Activated naive CD4-positive, alpha-beta T cell treated with anti-CD3 and anti-CD28 coated beads, Interleukin-2, amount 10 ng/mL, durations not matched to agents 7 days and 5 days (primary cell): ENCODE results near the gene BPIFB4.
"Not testable (repeated sequence)": the region's sequence is repeated elsewhere in the genome, so short reads cannot be mapped to it uniquely, and the experiment has no call there.

Experiments
- CTCF ChIA-PET: fragments of 350-600 bp; sonication (Branson Sonifier 250); formaldehyde crosslinking; loops from one replicate; lab custom pipeline; 2021; ENCODE audit warnings: antibody characterized with exemption; lab: Charles Lee
- DNase-seq: peaks from one replicate; pipeline ENCODE4 v3.0.0-alpha.2; 2020
- H3K27ac Mint-ChIP-seq: one replicate; pipeline ENCODE4 v1.8.0; 2021; ENCODE audit warnings: mild to moderate bottlenecking, moderate library complexity, mixed read lengths
- H3K27me3 Mint-ChIP-seq: one replicate; pipeline ENCODE4 v1.8.0; 2021; ENCODE audit warnings: mild to moderate bottlenecking, mixed read lengths
- H3K36me3 Mint-ChIP-seq: one replicate; pipeline ENCODE4 v1.8.0; 2021; ENCODE audit warnings: mixed read lengths
- H3K4me1 Mint-ChIP-seq: one replicate; pipeline ENCODE4 v1.8.0; 2021; ENCODE audit warnings: mixed read lengths
- H3K4me3 Mint-ChIP-seq: one replicate; pipeline ENCODE4 v1.8.0; 2021; ENCODE audit warnings: mild to moderate bottlenecking, moderate library complexity, mixed read lengths
- H3K9me3 Mint-ChIP-seq: one replicate; pipeline ENCODE4 v1.8.0; 2021; ENCODE audit warnings: mixed read lengths

Gene BPIFB4

DNA sequence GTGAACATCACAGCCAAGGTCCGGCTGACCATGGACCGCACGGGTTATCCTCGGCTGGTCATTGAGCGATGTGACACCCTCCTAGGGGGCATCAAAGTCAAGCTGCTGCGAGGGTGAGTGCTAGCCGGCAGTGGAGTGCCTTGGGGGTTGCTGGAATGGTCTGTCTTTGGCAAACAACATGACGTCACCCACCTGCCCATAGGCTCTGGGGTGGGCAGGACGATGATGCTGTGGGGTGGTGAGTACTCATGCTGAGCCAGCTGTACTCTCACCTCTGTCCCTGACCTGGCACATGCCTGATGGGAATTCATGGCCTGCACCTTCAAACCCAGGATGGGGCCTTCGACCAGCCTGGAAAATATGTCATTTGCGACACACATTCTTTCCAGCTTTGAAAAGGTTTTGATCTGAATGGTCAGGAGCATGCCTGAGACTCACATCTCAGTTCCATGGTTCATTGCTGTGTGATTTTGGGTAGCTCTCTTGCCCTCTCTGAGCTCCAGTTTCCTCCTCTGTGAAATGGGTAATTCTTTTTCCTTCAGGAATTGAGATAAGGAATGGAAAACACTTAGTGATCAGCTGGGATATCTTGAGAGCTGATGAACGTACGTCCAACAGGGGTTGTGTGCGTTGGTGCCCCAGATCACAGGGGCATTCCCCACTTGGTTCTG lies 6.7 kb downstream of the BPIFB4 start:
- Mint-ChIP-seq H3K9me3 (no peaks in the 10 kb centered on the region), H3K36me3 (no peaks in the 10 kb centered on the region), H3K4me1 (no peaks in the 10 kb centered on the region), H3K27me3 (peaks cover 3% of the 10 kb centered on the region), H3K27ac (no peak overlapping the region), H3K4me3 (no peak overlapping the region)
- no peak for DNase-seq
- CTCF ChIA-PET, result interaction anchor here (1.7 kb wide), 1 partner anchor 184 kb away, joined by 4 read pairs; no protein-coding TSS in a partner anchor

GRCh38 chr20:33091147-33091546 lies 11.7 kb downstream of the BPIFB4 start:
- CTCF ChIA-PET, result no interaction called here
- Mint-ChIP-seq H3K27ac (no peak overlapping the region), H3K36me3 (no peaks in the 10 kb centered on the region), H3K27me3 (peaks cover 3% of the 10 kb centered on the region), H3K4me1 (no peaks in the 10 kb centered on the region), H3K4me3 (no peak overlapping the region), H3K9me3 (no peaks in the 10 kb centered on the region)
- no peak for DNase-seq

GRCh38 chr20:33091693-33092092 lies 12.2 kb downstream of the BPIFB4 start:
- Mint-ChIP-seq H3K4me3 (no peak overlapping the region), H3K36me3 (no peaks in the 10 kb centered on the region), H3K27me3 (peaks cover 3% of the 10 kb centered on the region), H3K9me3 (no peaks in the 10 kb centered on the region), H3K27ac (no peak overlapping the region), H3K4me1 (no peaks in the 10 kb centered on the region)
- DNase-seq, result no peak
- CTCF ChIA-PET, result no interaction called here

DNA sequence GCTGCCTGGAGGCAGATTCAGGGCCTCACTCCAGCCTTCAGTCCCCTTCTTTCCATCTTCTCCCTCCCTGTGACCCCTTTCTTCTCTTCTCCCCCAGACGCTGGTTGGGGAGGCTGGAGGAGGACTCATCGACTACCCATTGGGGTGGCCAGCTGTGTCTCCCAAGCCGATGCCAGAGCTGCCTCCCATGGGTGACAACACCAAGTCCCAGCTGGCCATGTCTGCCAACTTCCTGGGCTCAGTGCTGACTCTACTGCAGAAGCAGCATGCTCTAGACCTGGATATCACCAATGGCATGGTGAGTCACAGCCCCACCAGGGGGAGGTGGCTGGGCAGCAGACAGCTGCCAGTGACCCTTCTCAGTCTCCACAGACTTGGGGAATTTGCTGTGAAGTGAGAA lies 12.9 kb downstream of the BPIFB4 start:
- H3K36me3 Mint-ChIP-seq, result no peaks in the 10 kb centered on the region
- no peak for DNase-seq
- CTCF ChIA-PET, result no interaction called here
- H3K27ac Mint-ChIP-seq, result no peak overlapping the region
- no peak overlapping the region for H3K4me3 Mint-ChIP-seq
- H3K4me1 Mint-ChIP-seq, result no peaks in the 10 kb centered on the region
- no peaks in the 10 kb centered on the region for H3K9me3 Mint-ChIP-seq
- H3K27me3 Mint-ChIP-seq, result peaks cover 3% of the 10 kb centered on the region

DNA sequence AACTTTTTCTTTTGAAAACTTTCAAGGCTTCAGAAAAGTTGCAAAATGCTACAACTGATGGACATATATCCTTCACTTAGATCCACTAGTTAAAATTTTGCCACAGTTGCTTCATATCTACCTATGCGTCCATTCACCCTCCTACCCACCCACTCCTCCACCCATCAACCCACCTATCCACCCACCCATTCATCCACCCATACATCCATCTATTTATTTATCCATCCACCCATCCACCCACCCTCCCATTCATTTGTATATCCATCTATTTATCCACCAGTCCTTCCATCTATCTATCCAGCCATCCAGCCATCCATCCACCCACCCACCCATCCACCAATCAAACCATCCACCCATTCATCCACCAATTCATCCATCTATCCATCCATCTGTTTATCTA lies 13.6 kb downstream of the BPIFB4 start:
- CTCF ChIA-PET, result no interaction called here
- no peak for DNase-seq
- no peak overlapping the region for H3K4me3 Mint-ChIP-seq

GRCh38 chr20:33093582-33093981 lies 14.1 kb downstream of the BPIFB4 start:
- CTCF ChIA-PET, result interaction anchor here (1.0 kb wide), 1 partner anchor 10 kb away, joined by 3 read pairs; no protein-coding TSS in a partner anchor
- Mint-ChIP-seq H3K4me3 (no peak overlapping the region), H3K4me1 (no peaks in the 10 kb centered on the region), H3K27me3 (peaks cover under 1% of the 10 kb centered on the region), H3K9me3 (no peaks in the 10 kb centered on the region), H3K27ac (no peak overlapping the region), H3K36me3 (no peaks in the 10 kb centered on the region)
- no peak for DNase-seq

More for the DNA sequence above, 13.6 kb downstream of the BPIFB4 start:
- Mint-ChIP-seq H3K36me3 (no peaks in the 10 kb centered on the region), H3K27ac (no peak overlapping the region), H3K27me3 (no peaks in the 10 kb centered on the region), H3K4me1 (no peaks in the 10 kb centered on the region), H3K9me3 (no peaks in the 10 kb centered on the region)

- CTCF ChIA-PET, result interaction anchor here (1.0 to 2.4 kb wide), 5 partner anchors 15 to 306 kb away, joined by 3 to 17 read pairs (median 6); no protein-coding TSS in a partner anchor
- no peaks in the 10 kb centered on the region for H3K4me1 Mint-ChIP-seq
- no peak overlapping the region for H3K27ac Mint-ChIP-seq
- no peaks in the 10 kb centered on the region for H3K9me3 Mint-ChIP-seq
- H3K27me3 Mint-ChIP-seq, result peaks cover 7% of the 10 kb centered on the region
- H3K4me3 Mint-ChIP-seq, result no peak overlapping the region
- no peak for DNase-seq
- H3K36me3 Mint-ChIP-seq, result no peaks in the 10 kb centered on the region
Measured at GRCh38 chr20:33095249-33095648, 15.8 kb downstream of the BPIFB4 start.

- H3K36me3 Mint-ChIP-seq, H3K4me3 Mint-ChIP-seq: not testable (repeated sequence)
- peak; percentile 57 for DNase-seq
Measured at GRCh38 chr20:33095902-33096584, 16.6 kb downstream of the BPIFB4 start.

DNA sequence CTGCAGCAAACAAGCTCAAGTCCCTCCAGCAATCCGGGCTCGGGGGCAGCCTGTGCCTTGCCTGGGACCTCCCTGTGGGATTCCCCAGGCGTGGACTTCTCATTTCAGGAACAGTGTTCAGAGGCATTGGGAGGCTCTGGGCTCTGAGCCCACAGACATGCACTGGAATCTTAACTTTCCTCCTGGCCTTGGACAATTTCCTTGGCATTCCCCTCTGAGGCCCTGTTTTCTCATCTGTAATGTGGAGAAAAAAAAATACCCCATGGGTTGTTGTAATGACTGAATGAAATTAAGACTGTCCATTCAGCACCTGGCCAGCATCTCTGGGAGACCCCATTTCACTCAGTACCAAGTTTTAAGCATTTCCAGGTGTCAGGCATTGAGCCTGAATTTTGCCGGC lies 17.6 kb downstream of the BPIFB4 start:
- Mint-ChIP-seq H3K4me1 (no peaks in the 10 kb centered on the region), H3K9me3 (no peaks in the 10 kb centered on the region), H3K27ac (no peak overlapping the region), H3K27me3 (peaks cover 7% of the 10 kb centered on the region), H3K36me3 (no peaks in the 10 kb centered on the region), H3K4me3 (no peak overlapping the region)
- CTCF ChIA-PET, result interaction anchor here (0.9 to 2.4 kb wide), 9 partner anchors 151 to 307 kb away, joined by 3 to 17 read pairs (median 5); no protein-coding TSS in a partner anchor
- no peak for DNase-seq

More at GRCh38 chr20:33095902-33096584, 16.6 kb downstream of the BPIFB4 start:
- H3K4me1 Mint-ChIP-seq, H3K9me3 Mint-ChIP-seq, H3K27me3 Mint-ChIP-seq, H3K27ac Mint-ChIP-seq: not testable (repeated sequence)
- CTCF ChIA-PET, result interaction anchor here (0.7 to 2.4 kb wide), 20 partner anchors 9 to 422 kb away, joined by 3 to 17 read pairs (median 4); partner anchors contain the start of gene C20orf203

- no peaks in the 10 kb centered on the region for H3K9me3 Mint-ChIP-seq
- no peaks in the 10 kb centered on the region for H3K4me1 Mint-ChIP-seq
- CTCF ChIA-PET, result interaction anchor here (1.3 kb wide), 1 partner anchor 198 kb away, joined by 3 read pairs; no protein-coding TSS in a partner anchor
- no peaks in the 10 kb centered on the region for H3K36me3 Mint-ChIP-seq
- no peak overlapping the region for H3K4me3 Mint-ChIP-seq
- H3K27ac Mint-ChIP-seq, result no peak overlapping the region
- no peak for DNase-seq
- peaks cover 11% of the 10 kb centered on the region for H3K27me3 Mint-ChIP-seq
Measured at GRCh38 chr20:33099843-33100538, 20.5 kb downstream of the BPIFB4 start.

- Mint-ChIP-seq H3K27me3 (peaks cover 11% of the 10 kb centered on the region), H3K27ac (no peak overlapping the region), H3K36me3 (no peaks in the 10 kb centered on the region), H3K4me3 (no peak overlapping the region), H3K4me1 (no peaks in the 10 kb centered on the region), H3K9me3 (no peaks in the 10 kb centered on the region)
- no peak for DNase-seq
- CTCF ChIA-PET, result interaction anchor here (0.6 kb wide), 1 partner anchor 10 kb away, joined by 3 read pairs; no protein-coding TSS in a partner anchor
Measured at GRCh38 chr20:33103556-33103955, 24.1 kb downstream of the BPIFB4 start.

DNA sequence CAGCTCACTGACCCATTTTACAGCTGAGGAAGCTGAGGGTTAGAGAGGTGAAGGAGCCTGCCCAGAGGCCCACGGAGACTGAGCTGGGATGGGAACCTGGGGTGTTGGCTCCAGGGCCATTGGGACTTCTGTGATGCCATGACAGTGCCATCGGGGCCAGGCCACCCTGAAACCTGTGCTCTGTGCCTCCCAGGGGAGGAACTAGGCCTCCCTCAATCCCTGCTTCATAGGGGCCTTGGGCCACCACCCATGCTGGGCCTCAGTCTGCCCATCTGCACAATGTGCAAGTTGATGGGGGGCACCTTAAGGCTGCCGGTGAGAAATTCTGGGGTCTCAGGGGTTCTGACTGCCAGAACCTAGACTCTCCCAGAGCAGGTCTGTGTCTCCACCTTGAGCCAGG lies 24.9 kb downstream of the BPIFB4 start:
- CTCF ChIA-PET, result interaction anchor here (0.6 to 1.2 kb wide), 2 partner anchors 8 to 9 kb away, joined by 3 read pairs; no protein-coding TSS in a partner anchor
- no peak overlapping the region for H3K4me3 Mint-ChIP-seq
- no peaks in the 10 kb centered on the region for H3K4me1 Mint-ChIP-seq
- H3K27me3 Mint-ChIP-seq, result peaks cover 6% of the 10 kb centered on the region
- no peak for DNase-seq
- H3K27ac Mint-ChIP-seq, result no peak overlapping the region
- H3K36me3 Mint-ChIP-seq, result no peaks in the 10 kb centered on the region
- H3K9me3 Mint-ChIP-seq, result no peaks in the 10 kb centered on the region

GRCh38 chr20:33105316-33105924 lies 26.0 kb downstream of the BPIFB4 start:
- H3K36me3 Mint-ChIP-seq, result no peaks in the 10 kb centered on the region
- CTCF ChIA-PET, result interaction anchor here (1.2 kb wide), 2 partner anchors 9 to 186 kb away, joined by 3 read pairs; no protein-coding TSS in a partner anchor
- no peak overlapping the region for H3K4me3 Mint-ChIP-seq
- DNase-seq, result no peak
- H3K9me3 Mint-ChIP-seq, result no peaks in the 10 kb centered on the region
- H3K27me3 Mint-ChIP-seq, result peaks cover 3% of the 10 kb centered on the region
- H3K4me1 Mint-ChIP-seq, result no peaks in the 10 kb centered on the region
- no peak overlapping the region for H3K27ac Mint-ChIP-seq
